Left ventricle myocardium superior (tissue), 1 donor: ENCODE results near the gene PRUNE2. TPM values are rescaled to one million over a fixed set of nuclear protein-coding genes. Genes with fewer than 3 reads are reported as not detected.
A peak's percentile ranks its signal among the peaks of the same experiment; 100 is the strongest.

Experiments used
- ATAC-seq: fragments of 200-7000 bp; cut with Tn5 transposase; one replicate; pipeline ENCODE4 v1.9.1; 2020; ENCODE audit warnings: mild to moderate bottlenecking, moderate library complexity
- DNase-seq: peaks from one replicate; pipeline ENCODE4 v3.0.0-alpha.2; 2020
- intact Hi-C: fragments of 100-400 bp; cut with micrococcal nuclease; formaldehyde crosslinking; loops from one replicate; pipeline ENCODE4 v1.11.0; 2022
- total RNA-seq: library from RNA; stranded (reverse); fragmentation: NEBNext Ultra II Directional; extraction: Animal tissue kit (Norgen Biotek cat#: 25700); gene quantifications from one replicate; pipeline ENCODE4 v1.2.1, GENCODE V29; 2021
- donor health status: DM: no; HTN: yes; CAD: no; lungs with severe emphysema.

Gene PRUNE2
- total RNA-seq, 1 donor from 2014 or later: 1.4 TPM

GRCh38 chr9:76619640-76620039, 286.3 kb downstream of the PRUNE2 start:
- no peak for DNase-seq
- peak; percentile 63 for ATAC-seq
- intact Hi-C loops: no loop called here

- intact Hi-C loops: no loop called here
- ATAC-seq (peak; percentile 50), DNase-seq (no peak)
These were observed 286.7 kb downstream of the PRUNE2 start for GRCh38 chr9:76619197-76619596.

- intact Hi-C loops: no loop called here
- ATAC-seq (peak; percentile 70), DNase-seq (no peak)
These were observed 287.2 kb downstream of the PRUNE2 start for GRCh38 chr9:76618762-76619161.

- no peak for DNase-seq
- peak; percentile 25 for ATAC-seq
- intact Hi-C loops: no loop called here
These were observed 288.3 kb downstream of the PRUNE2 start for GRCh38 chr9:76617497-76618175.

- no peak for ATAC-seq
- DNase-seq: no peak
- intact Hi-C loops: no loop called here
These were observed 289.1 kb downstream of the PRUNE2 start for GRCh38 chr9:76616780-76617179.

- ATAC-seq (peak; percentile 14), DNase-seq (no peak)
- intact Hi-C loops: no loop called here
These were observed 290.7 kb downstream of the PRUNE2 start for GRCh38 chr9:76615177-76615603.

- no peak for DNase-seq
- intact Hi-C loops: no loop called here
- ATAC-seq: no peak
These were observed 291.9 kb downstream of the PRUNE2 start for GRCh38 chr9:76613974-76614373.

- DNase-seq: no peak
- intact Hi-C loops: no loop called here
- no peak for ATAC-seq
These were observed 292.6 kb downstream of the PRUNE2 start for GRCh38 chr9:76613150-76613781.

GRCh38 chr9:76610011-76610352, 295.9 kb downstream of the PRUNE2 start:
- DNase-seq: peak; percentile 82
- ATAC-seq: peak; percentile 99
- intact Hi-C loops: no loop called here

GRCh38 chr9:76609285-76610010, 296.5 kb downstream of the PRUNE2 start:
- DNase-seq (no peak), ATAC-seq (no peak)
- intact Hi-C loops: no loop called here

- DNase-seq: no peak
- no peak for ATAC-seq
- intact Hi-C loops: no loop called here
These were observed 297.2 kb downstream of the PRUNE2 start for GRCh38 chr9:76608575-76609273.

GRCh38 chr9:76607730-76608436, 298.0 kb downstream of the PRUNE2 start:
- no peak for ATAC-seq
- no peak for DNase-seq
- intact Hi-C loops: no loop called here

GRCh38 chr9:76605321-76605900, 300.5 kb downstream of the PRUNE2 start:
- DNase-seq: no peak
- ATAC-seq: no peak
- intact Hi-C loops: no loop called here

GRCh38 chr9:76603931-76604570, 301.9 kb downstream of the PRUNE2 start:
- intact Hi-C loops: no loop called here
- no peak for ATAC-seq

GRCh38 chr9:76603448-76603895, 302.4 kb downstream of the PRUNE2 start:
- DNase-seq (no peak), ATAC-seq (peak; percentile 72)
- intact Hi-C loops: no loop called here

More at GRCh38 chr9:76603931-76604570, 301.9 kb downstream of the PRUNE2 start:
- no peak for DNase-seq

GRCh38 chr9:76602199-76602598, 303.7 kb downstream of the PRUNE2 start:
- intact Hi-C loops: no loop called here
- ATAC-seq (no peak), DNase-seq (no peak)

- ATAC-seq: no peak
- intact Hi-C loops: no loop called here
- no peak for DNase-seq
These were observed 305.8 kb downstream of the PRUNE2 start for GRCh38 chr9:76600007-76600615.

GRCh38 chr9:76598981-76599380, 306.9 kb downstream of the PRUNE2 start:
- intact Hi-C loops: no loop called here
- ATAC-seq (no peak), DNase-seq (no peak)
